ENCODE measurements around the gene NPAS2. TPM values are rescaled to one million over a fixed set of nuclear protein-coding genes. Genes with fewer than 3 reads are reported as not detected.
A peak's percentile ranks its signal among the peaks of the same experiment; 100 is the strongest.

Gene NPAS2
- total RNA-seq, 4 donors from 2014 or later = 63.0 to 134 (median 115) TPM

- H3K27me3 ChIP-seq = no peaks in the 10 kb centered on the region
- H3K9me3 ChIP-seq = no peaks in the 10 kb centered on the region
- H3K4me3 ChIP-seq = no peak overlapping the region
- in situ Hi-C loops (cut with MboI; ENCODE audit: low pct_ligation_motif_present in 1 of 4, low pct_unique_long_range_greater_than_20kb in 1 of 4, low sequenced_read_pairs in 3 of 4) = no loop called here
- 78 to 84% methylated on average over 3 to 4 of the region's 4 CpGs for WGBS, 2 donors (ENCODE audit: low coverage in 1 of 2)
- no peaks in the 10 kb centered on the region for H3K36me3 ChIP-seq
- peaks cover 3 to 20% (median 8%) of the 10 kb centered on the region in 4 donors for H3K4me1 ChIP-seq
- intact Hi-C loops (cut with DNase I; ENCODE audit: low total_unique reads) = loop anchor here (10.0 kb wide), 1 partner anchor 89 kb away; no protein-coding TSS in a partner anchor
- no peak overlapping the region for H3K27ac ChIP-seq
- TF ChIP-seq EP300 (IDR thresholded peaks at IDR 0.05; ENCODE audit: low read depth) = no peak
- no peak for TF ChIP-seq CTCF (IDR thresholded peaks at IDR 0.05)
- DNase-seq = no peak
These were observed 66.1 kb downstream of the NPAS2 start for GRCh38 chr2:100886085-100886484.

GRCh38 chr2:100887039-100887578 is 67.2 kb downstream of the NPAS2 start:
- peaks cover 3 to 20% (median 8%) of the 10 kb centered on the region in 4 donors for H3K4me1 ChIP-seq

GRCh38 chr2:100887713-100888495 is 68.0 kb downstream of the NPAS2 start:
- Histone ChIP-seq H3K9me3 (no peaks in the 10 kb centered on the region), H3K4me3 (no peak overlapping the region), H3K27ac (peak overlapping the region in 2 of 4 donors; percentile 22 to 25), H3K4me1 (peaks cover 3 to 18% (median 8%) of the 10 kb centered on the region in 4 donors), H3K36me3 (no peaks in the 10 kb centered on the region), H3K27me3 (no peaks in the 10 kb centered on the region)
- no peak for DNase-seq
- intact Hi-C loops (cut with DNase I; ENCODE audit: low total_unique reads) = loop anchor here (10.0 kb wide), 1 partner anchor 87 kb away; no protein-coding TSS in a partner anchor
- WGBS, 2 donors (ENCODE audit: low coverage in 1 of 2) = 65 to 90% methylated on average over 2 to 14 of the region's 14 CpGs
- no peak for TF ChIP-seq CTCF (IDR thresholded peaks at IDR 0.05)
- peak in 2 of 3 donors; percentile 42 to 43 for TF ChIP-seq POLR2AphosphoS5 (IDR thresholded peaks at IDR 0.05)
- in situ Hi-C loops (cut with MboI; ENCODE audit: low pct_ligation_motif_present in 1 of 4, low pct_unique_long_range_greater_than_20kb in 1 of 4, low sequenced_read_pairs in 3 of 4) = no loop called here

More at GRCh38 chr2:100887039-100887578, 67.2 kb downstream of the NPAS2 start:
- peak overlapping the region in 1 of 4 donors; percentile 25 for H3K27ac ChIP-seq
- no peak overlapping the region for H3K4me3 ChIP-seq
- no peak for TF ChIP-seq EP300 (IDR thresholded peaks at IDR 0.05; ENCODE audit: low read depth)
- no peak for TF ChIP-seq POLR2AphosphoS5 (IDR thresholded peaks at IDR 0.05)
- TF ChIP-seq CTCF (IDR thresholded peaks at IDR 0.05) = no peak
- no peak for TF ChIP-seq POLR2A (IDR thresholded peaks at IDR 0.05)
- H3K27me3 ChIP-seq = no peaks in the 10 kb centered on the region
- intact Hi-C loops (cut with DNase I; ENCODE audit: low total_unique reads) (loop anchor here (10.0 kb wide), 1 partner anchor 88 kb away; no protein-coding TSS in a partner anchor), in situ Hi-C loops (cut with MboI; ENCODE audit: low pct_ligation_motif_present in 1 of 4, low pct_unique_long_range_greater_than_20kb in 1 of 4, low sequenced_read_pairs in 3 of 4) (no loop called here)
- no peaks in the 10 kb centered on the region for H3K9me3 ChIP-seq
- H3K36me3 ChIP-seq = no peaks in the 10 kb centered on the region
- WGBS, 2 donors (ENCODE audit: low coverage in 1 of 2) = 85 to 100% methylated on average over 1 to 11 of the region's 11 CpGs
- no peak for DNase-seq

- 93% methylated on average over 3 of the region's 3 CpGs; no CpG with 5 or more reads in 1 of the 2 donors for WGBS, 2 donors (ENCODE audit: low coverage in 1 of 2)
- intact Hi-C loops (cut with DNase I; ENCODE audit: low total_unique reads) (loop anchor here (10.0 kb wide), 1 partner anchor 86 kb away; no protein-coding TSS in a partner anchor), in situ Hi-C loops (cut with MboI; ENCODE audit: low pct_ligation_motif_present in 1 of 4, low pct_unique_long_range_greater_than_20kb in 1 of 4, low sequenced_read_pairs in 3 of 4) (no loop called here)
- no peak overlapping the region for H3K27ac ChIP-seq
- no peaks in the 10 kb centered on the region for H3K9me3 ChIP-seq
- no peaks in the 10 kb centered on the region for H3K27me3 ChIP-seq
- DNase-seq = no peak
- H3K4me3 ChIP-seq = no peak overlapping the region
- H3K4me1 ChIP-seq = peaks cover 3 to 11% (median 7%) of the 10 kb centered on the region in 4 donors
- H3K36me3 ChIP-seq = no peaks in the 10 kb centered on the region
- TF ChIP-seq POLR2AphosphoS5 (IDR thresholded peaks at IDR 0.05) (no peak), POLR2A (IDR thresholded peaks at IDR 0.05) (no peak), CTCF (IDR thresholded peaks at IDR 0.05) (no peak), EP300 (IDR thresholded peaks at IDR 0.05; ENCODE audit: low read depth) (no peak)
These were observed 68.7 kb downstream of the NPAS2 start for GRCh38 chr2:100888601-100889000.

Data from transverse colon (tissue), 4 donors.